Measurements from ENCODE around the gene SARS1.
"Not testable (repeated sequence)": the region's sequence is repeated elsewhere in the genome, so short reads cannot be mapped to it uniquely, and the experiment has no call there.

The SARS1 gene

GRCh38 chr1:109213824-109214693, at the start of gene SARS1:
SARS1 (plus strand) TSS chr1:109213918; CDS start chr1:109213993, 75 bp downstream.
- DNase-seq, result peak; percentile 90

GRCh38 chr1:109164538-109164937, 49.2 kb upstream of the SARS1 start:
- no peak for DNase-seq

- DNase-seq, result no peak
These were observed 46.7 kb upstream of the SARS1 start for GRCh38 chr1:109167001-109167506.

- DNase-seq, result no peak
These were observed 43.5 kb upstream of the SARS1 start for GRCh38 chr1:109170035-109170764.

- no peak for DNase-seq
These were observed 42.1 kb upstream of the SARS1 start for GRCh38 chr1:109171646-109172045.

GRCh38 chr1:109176349-109176748, 37.4 kb upstream of the SARS1 start:
- DNase-seq, result not testable (repeated sequence)

- DNase-seq, result not testable (repeated sequence)
These were observed 33.0 kb upstream of the SARS1 start for GRCh38 chr1:109180715-109181084.

GRCh38 chr1:109181085-109181806, 32.5 kb upstream of the SARS1 start:
- DNase-seq, result no peak

- DNase-seq, result no peak
These were observed 31.9 kb upstream of the SARS1 start for GRCh38 chr1:109181807-109182163.

- DNase-seq, result no peak
These were observed 30.5 kb upstream of the SARS1 start for GRCh38 chr1:109183058-109183738.

GRCh38 chr1:109184687-109185086, 29.0 kb upstream of the SARS1 start:
- DNase-seq, result no peak

GRCh38 chr1:109185357-109185756, 28.4 kb upstream of the SARS1 start:
- DNase-seq, result no peak

- no peak for DNase-seq
These were observed 27.6 kb upstream of the SARS1 start for GRCh38 chr1:109185990-109186732.

GRCh38 chr1:109186733-109187086, 27.0 kb upstream of the SARS1 start:
- DNase-seq, result no peak

GRCh38 chr1:109187127-109187526, 26.6 kb upstream of the SARS1 start:
- DNase-seq, result no peak

- DNase-seq, result no peak
These were observed 25.5 kb upstream of the SARS1 start for GRCh38 chr1:109188200-109188599.

GRCh38 chr1:109188781-109189180, 24.9 kb upstream of the SARS1 start:
- DNase-seq, result no peak

- DNase-seq, result no peak
These were observed 23.5 kb upstream of the SARS1 start for GRCh38 chr1:109190189-109190588.

GRCh38 chr1:109191377-109191776, 22.3 kb upstream of the SARS1 start:
- DNase-seq, result no peak

GRCh38 chr1:109191891-109192290, 21.8 kb upstream of the SARS1 start:
- DNase-seq, result no peak

GRCh38 chr1:109192433-109192832, 21.3 kb upstream of the SARS1 start:
- no peak for DNase-seq
